Measurements from ENCODE around the gene CYP46A1.
"Not testable (repeated sequence)": the region's sequence is repeated elsewhere in the genome, so short reads cannot be mapped to it uniquely, and the experiment has no call there.

Gene CYP46A1

DNA sequence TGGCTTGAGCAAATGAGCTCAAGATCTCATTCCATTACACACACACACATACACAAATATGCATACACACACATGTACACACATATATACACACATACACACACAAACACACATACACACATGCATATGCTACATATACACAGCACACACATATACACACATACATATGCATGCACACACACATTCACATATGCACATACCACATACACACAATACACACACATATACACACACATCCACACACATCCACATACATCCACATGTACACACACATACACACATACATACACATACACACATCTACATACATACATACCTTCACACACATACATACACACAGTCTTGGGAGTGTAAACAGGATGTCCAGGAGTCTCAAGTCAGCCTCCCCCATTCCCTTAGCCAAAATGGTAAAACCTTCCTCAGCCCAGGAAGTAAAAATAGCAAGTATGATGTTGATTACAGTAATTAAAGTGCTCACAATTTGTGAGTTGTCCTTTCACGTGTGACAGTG, 26.4 kb upstream of the CYP46A1 start:
- DNase-seq (ENCODE audit: low spot score), result no peak

DNA sequence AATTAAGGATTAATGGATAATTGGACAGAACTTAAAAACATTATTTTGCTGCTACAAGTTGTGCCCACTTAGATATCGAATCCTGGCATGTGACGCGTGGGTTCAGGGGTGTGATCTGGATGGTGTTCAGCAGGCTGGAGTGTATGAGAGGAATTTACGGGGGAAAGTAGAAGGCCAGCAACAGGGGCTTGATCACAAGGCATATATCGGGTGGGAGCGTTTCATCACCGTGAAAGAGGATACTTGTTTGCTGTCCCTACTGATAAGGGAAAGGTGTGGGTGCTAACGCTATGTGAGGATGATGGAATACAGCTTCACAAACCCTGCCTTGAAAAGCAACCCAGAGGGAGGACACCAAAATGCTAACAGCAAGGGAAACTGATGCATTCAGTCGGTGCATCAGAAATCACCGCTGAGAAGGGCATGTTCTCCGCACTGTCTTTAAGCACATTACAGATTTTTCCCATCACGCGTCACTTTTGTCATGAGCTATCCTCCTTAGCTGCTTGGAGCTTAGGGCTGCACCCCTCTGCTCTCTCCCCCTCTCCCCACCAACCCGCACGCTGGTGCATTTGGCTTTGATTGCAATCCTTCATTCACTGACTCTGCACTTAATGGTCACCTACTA, 25.8 kb upstream of the CYP46A1 start:
- no peak for DNase-seq (ENCODE audit: low spot score)

DNA sequence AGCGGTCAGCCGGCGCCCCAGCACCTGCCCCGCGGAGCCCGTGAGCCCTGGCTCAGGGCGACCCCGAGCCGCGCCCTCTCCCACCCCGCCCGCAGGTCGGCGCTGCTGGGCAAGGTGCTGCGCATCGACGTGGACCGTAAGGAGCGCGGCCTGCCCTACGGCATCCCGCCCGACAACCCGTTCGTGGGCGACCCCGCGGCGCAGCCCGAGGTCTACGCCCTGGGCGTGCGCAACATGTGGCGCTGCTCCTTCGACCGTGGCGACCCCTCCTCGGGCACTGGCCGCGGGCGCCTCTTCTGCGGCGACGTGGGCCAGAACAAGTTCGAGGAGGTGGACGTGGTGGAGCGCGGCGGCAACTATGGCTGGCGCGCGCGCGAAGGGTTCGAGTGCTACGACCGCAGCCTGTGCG, 24.8 kb upstream of the CYP46A1 start:
- no peak for DNase-seq (ENCODE audit: low spot score)

DNA sequence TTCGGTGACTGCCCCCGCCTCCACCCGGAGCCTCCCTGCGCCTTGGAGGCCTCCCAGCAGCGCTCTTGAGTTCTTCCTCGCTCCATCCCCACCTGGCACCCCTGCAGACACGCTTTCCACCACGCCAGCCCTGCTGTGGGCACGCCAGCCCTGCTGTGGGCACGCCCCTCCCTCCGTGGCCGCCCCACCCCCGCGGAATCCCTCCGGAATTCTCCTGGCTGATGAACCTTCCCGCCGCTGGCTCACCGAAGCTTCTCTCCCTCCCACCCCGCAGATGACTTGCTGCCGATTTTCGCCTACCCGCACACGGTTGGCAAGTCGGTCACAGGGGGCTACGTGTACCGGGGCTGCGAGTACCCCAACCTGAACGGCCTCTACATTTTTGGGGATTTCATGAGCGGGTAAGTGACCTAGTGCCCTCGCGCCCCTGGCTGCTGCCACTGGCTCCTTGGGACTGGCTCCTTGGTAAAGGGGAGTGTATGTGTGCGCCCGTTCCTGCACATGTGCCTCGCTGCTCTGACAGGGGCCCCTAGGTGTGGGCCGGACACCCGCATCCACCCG, 24.0 kb upstream of the CYP46A1 start:
- no peak for DNase-seq (ENCODE audit: low spot score)

DNA sequence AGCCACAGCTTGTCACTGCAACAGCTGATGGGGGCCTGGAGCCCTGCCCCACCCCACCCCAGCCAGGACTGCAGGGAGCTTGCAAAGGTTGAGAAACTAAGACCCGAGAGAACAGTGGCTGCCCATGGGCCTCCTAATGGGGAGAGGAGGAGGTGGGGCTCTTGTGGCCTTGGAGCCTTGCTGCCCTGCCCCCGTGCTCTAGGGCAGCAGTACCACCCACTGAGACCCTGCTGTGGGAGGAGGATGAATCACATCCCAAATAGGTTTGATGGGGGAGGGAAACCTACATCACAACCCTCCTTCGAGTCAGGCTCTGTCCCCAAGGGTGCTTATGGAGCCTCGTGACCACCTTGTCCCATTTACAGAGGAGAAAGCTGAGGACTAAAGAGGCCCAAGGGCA, 23.3 kb upstream of the CYP46A1 start:
- no peak for DNase-seq (ENCODE audit: low spot score)

DNA sequence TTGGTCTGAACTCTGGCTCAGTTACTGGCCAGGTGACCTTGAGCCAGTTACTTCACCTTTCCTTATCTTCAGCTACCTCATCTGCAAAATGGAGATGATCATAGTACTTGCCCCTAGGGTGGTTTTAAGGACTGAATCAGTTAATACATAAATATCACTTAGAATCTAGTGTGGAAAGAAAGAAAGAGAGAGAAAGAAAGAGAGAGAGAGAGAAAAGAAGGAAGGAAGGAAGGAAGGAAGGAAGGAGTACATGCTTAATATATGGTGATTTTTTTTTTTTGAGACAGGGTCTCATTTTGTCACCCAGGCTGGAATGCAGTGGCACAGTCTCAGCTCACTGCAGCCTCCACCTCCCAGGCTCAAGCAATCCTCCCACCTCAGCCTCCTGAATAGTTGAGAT, 22.9 kb upstream of the CYP46A1 start:
- DNase-seq (ENCODE audit: low spot score), result not testable (repeated sequence)

DNA sequence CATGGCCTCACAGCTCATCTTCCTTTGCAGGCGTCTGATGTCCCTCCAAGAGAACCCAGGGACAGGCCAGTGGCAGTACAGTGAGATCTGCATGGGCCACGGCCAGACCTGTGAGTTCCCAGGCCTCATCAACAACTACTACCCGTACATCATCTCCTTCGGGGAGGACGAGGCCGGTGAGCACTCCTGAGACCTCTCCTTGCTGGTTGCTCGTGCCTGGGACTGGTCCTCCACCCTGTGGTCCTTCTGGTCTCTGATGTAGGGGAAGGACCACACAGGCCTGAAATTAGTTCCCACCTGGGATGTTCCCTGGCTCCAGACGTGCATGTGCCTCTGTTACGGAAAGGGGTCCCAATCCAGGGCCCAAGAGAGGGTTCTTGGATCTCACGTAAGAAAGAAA, 21.3 kb upstream of the CYP46A1 start:
- no peak for DNase-seq (ENCODE audit: low spot score)

DNA sequence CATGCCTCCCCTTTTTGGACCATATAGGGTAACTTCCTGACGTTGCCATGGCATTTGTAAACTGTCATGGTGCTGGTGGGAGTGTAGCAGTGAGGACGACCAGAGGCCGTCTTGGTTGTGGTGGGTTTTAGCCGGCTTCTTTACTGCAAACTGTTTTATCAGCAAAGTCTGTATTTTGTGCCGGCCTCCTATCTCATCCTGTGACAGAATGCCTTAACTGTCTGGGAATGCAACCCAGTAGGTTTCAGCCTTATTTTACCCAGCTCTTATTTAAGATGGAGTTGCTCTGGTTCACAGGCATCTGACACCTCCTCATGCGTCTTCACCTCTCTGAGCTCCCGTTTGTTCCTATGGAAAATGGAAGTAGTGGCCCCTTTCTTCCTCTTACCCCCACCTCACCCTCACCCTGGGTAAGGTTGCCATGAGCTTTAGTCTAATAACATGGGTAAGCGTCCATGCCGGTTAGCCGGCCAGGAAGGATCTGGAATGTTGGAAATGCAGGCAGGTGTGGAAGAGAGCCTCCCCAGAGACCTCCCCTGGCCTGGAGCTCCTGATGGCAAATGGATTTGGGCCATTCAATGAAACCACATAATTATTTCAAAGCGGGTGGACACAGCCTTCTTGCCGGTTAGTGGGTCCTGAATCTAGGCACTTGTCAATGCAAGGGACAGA, 20.6 kb upstream of the CYP46A1 start:
- no peak for DNase-seq (ENCODE audit: low spot score)

DNA sequence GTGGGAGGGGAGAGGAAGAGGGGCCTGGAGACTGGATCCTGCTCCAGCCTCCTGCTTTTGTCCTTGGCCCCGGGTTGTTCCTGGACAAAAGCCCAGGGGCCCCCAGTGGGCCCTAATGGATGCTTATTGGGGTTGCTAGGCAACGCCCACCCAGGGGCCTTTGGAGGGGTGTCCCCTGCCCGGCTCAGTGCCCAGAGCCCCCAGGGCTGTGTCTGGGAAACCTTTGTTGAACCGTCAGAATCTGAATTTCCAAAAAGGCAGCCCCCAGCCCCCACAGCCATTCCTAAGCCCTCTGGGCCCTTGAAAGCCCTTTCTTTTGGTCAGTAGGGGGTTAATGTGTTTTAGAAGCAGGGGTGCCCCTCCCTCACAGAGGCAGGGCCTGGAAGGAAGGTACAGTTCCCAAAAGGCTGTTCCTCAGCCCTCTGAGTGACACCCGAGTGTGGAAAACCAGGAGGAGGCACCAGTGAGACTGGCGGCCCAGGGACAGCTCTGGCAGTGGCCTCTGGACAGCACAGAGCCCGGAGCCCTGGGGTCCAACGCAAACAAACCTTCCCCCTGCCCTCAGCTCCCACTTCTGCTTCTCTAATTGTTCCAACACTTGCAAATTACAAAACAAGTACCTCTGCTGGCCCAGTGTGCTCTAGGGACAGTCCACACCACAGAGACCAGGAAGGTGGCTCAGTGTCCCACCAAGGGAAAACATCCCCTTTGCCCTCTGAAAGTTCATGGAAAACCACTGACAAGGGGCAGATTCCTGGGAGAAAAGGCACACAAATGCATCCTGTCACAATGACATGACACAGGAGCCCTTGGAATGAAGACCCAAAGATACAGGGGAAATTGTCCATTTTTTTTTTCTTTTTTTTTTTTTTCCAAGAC, 19.8 kb upstream of the CYP46A1 start:
- no peak for DNase-seq (ENCODE audit: low spot score)

DNA sequence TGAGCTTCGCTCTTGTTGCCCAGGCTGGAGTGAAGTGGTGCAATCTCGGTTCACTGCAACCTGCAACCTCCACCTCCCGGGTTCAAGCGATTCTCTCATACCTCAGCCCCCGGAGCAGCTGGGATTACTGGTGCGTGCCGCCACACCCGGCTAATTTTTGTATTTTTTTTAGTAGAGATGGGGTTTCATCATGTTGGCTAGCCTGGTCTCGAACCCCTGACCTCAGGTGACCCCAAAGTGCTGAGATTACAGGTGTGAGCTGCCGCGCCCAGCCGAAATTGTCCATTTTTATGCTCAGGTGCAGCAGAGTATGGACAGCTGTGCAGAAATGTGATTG, 19.2 kb upstream of the CYP46A1 start:
- no peak for DNase-seq (ENCODE audit: low spot score)

DNA sequence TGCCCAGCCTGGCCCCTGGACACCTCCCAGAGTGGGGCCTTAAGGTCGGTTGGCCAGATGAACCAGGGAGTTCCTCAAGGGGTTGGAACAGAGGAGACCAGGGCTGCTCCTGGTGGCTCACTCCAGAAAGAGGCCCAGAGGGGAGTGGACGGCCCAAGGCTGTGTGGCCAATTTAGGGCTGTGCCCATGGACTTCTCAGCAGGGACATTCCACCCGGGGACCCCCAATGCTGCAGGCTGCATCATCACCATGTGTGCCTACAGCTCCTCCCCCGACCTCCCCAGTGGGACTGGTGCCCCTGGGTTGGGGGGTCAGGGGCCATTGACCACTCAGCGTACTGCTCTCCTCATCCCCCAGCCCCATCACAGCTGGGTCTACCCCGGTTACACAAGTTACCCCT, 17.6 kb upstream of the CYP46A1 start:
- DNase-seq (ENCODE audit: low spot score), result no peak

DNA sequence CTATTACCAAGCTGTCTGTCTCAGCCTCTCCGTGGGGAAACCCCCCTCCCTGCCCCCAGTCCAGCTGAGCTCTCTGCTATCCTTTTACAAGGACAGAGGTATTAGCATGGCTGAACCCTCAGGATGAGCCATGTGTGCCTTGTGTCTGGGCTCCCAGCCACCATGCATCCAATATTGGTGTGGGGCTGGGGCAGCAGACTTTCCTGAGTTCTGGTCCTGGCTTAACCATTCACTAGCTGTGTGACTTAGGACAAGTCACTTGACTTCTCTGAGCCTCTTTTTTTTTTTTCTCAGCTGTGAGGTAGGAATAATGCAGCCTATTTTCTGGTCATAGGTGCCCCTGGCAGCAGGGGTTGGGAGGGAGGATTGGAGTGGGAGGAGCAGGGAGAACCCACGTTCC, 17.1 kb upstream of the CYP46A1 start:
- no peak for DNase-seq (ENCODE audit: low spot score)

DNA sequence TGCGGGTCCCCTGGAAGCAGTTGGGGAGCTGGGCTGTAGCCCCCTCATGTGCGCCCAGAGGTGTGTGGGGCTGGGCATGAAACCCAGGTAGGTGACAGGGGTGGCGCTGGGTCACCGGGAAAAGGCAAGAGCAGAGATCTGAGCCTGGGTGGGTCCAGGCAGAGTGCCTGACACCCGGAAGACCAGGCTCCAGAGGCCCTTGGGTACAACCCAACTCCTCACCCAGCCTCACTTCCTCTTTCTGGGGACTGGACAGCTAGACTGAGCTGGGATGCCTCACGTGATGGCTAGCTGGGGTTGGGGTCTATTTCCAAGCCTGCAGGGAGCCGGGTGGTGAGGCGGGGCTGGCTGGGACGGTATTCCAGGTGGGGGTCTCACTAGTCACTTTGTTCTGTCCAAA, 16.3 kb upstream of the CYP46A1 start:
- DNase-seq (ENCODE audit: low spot score), result no peak

DNA sequence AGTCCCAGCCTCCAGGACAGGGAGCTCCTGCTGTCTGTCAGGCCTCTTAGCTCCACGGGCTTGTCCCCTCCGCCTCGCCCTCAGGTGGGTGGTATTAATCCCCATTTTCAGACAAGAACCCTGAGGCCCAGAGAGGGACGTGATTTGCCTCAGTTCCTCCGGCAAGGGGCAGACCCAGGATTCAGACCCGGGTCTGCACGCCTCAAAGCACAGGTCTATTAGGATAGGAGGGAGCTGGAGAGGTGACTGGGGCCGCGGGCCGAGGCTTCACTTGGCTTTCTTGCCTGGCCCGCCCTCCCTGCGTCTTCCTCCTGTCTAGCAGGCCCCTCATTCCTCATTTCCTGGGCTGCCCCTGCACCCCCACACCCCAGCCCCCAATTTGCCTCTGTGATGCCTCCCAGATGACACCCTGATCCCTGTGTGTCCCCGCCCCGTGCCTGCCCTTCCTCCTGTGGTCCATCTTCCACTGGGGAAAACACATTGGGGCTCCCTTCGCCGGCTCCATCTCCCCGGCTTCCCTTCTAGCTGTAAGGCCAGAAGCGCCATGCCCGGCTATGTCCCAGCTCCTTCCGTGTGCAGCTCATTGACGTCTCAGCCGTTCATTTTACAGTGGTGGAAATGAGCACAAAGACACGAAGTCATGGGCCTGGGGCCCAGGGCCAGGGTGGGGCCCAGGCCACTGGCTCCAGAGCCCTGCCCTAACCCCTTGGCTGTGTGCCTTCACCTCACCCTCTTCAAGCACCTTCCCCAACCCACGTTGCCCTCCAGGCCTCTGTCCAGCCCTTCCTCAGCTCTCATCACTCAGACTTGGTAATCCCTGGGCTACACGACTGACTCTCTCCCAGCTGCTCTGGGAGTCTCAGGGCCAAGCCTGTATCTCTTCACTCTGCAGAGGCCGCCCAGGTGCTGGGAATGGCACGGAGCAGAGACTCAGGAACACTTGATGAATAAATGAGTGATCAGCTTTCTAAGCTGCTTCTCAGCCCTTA, 15.5 kb upstream of the CYP46A1 start:
- DNase-seq (ENCODE audit: low spot score), result no peak

DNA sequence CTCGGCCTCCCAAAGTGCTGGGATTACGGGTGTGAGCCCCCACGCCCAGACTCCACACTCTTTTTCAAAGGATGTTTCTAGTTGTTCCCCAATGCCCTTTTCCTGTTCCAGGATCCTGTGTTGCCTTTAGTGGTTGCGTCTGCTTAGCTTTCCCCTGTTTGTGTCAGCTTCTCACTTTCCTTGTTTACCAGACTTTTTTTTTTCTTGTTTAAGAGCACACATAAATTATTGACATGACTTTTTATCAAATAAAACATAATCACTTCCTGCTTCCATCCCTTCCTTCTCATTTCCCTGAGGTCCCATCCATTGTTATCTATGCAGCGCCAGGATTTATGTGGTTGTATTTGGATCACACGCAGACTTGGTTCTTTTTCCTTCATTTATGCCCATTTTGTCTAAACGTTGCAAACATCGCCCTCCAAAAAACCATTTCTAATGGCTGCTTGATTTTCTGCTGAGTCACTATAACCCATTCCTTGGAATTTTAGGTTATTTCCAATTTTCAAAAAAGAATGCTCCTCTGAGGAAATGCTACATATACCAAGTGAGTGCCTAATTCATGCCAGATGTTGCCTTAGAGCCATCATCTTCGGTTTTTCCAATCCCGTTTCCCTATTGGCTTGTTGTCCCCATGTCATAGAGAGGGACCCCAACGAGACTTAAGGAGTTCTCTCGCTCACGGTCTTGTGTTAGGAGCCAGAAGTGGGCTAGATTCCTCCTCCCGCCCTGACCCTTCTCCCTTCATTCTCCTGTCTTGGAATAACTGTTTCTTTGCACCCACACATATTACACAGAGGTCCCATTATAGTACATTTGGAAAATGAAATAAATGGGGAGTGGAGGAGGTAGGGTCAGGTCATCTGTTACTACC, 13.5 kb upstream of the CYP46A1 start:
- no peak for DNase-seq (ENCODE audit: low spot score)

DNA sequence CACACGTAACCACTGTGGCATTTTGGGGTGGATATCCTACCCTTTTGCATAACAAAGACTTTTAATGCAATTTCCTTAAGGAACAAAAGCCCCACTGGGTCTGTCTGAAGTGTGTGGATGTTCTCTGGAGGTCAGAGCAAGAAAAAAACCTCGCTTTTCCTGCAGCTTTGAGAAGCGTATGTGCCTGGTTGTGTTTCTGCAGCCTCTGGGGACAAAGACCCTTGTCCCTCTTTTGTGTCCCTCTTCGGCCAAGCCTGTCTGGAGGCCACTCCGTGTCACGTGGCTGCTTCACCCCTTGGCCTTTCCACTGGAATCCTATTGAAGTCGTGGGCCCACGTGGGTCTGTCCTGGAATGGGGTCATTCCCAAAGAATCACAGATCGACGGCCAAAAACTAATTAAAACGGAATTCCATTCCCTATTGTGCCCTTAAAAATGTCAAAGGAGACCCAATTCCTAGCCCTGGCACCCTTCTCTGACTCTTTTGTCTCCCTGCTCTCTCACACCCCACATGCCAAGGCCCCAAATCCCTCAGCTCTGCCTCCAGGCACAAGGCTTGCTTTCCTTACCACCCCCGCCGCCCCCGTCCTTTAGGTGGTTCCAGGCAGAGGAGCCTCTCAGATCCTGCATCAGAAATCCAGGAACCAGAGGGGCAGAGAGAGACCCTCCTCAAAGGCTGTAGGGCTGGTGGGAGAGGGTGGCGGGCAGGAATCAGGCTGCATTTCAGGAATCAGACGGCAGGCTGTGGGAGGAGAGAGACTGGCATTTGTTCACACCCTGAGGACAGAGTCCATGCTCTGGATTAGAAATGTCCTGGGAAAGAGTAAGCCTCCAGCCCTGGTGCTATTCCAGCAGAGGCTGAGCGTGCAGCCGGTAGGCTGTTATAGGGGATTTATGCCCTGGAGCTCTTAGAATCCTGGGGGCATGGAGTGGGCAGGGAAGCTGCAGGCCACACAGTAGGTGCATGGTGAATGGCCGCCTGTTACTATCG, 12.6 kb upstream of the CYP46A1 start:
- DNase-seq (ENCODE audit: low spot score), result no peak

DNA sequence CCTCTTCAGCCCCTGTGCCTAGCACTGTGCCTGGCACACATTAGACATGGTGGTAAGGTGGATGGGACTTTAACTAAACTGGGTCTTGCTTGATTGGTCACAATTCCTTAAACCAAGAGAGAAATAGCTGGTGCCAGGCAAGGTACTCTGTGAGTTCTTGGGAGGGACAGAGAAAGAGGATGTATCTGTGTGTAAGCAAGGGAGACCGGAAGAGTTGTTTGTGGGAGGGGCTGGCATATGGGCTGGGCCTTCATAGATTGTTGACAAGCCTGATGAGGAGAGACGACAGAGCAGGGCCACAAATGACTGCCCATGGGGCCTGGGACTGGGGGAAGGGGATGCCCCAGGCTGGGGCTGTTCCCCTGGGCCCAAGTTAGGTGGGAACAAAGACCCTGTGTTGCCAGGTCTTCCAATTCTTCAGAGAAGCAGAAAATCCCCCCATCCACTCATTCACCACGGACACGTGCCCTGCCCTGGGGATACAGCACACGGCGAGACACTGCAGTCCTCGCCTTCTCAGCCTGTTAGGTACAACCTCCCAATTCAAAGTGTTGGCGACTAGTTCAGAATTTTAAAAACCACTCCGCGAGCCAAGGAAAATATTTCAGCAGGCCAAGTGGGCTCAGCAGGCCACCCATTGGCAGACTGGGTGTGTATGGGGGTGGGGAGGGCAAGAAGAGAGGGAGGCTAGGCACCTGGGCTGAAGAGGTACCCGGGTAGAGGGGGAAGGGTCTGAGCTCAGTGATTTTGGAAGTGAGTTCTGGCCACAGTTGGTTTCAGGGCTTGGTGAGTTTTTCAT, 11.4 kb upstream of the CYP46A1 start:
- DNase-seq (ENCODE audit: low spot score), result peak; percentile 7

DNA sequence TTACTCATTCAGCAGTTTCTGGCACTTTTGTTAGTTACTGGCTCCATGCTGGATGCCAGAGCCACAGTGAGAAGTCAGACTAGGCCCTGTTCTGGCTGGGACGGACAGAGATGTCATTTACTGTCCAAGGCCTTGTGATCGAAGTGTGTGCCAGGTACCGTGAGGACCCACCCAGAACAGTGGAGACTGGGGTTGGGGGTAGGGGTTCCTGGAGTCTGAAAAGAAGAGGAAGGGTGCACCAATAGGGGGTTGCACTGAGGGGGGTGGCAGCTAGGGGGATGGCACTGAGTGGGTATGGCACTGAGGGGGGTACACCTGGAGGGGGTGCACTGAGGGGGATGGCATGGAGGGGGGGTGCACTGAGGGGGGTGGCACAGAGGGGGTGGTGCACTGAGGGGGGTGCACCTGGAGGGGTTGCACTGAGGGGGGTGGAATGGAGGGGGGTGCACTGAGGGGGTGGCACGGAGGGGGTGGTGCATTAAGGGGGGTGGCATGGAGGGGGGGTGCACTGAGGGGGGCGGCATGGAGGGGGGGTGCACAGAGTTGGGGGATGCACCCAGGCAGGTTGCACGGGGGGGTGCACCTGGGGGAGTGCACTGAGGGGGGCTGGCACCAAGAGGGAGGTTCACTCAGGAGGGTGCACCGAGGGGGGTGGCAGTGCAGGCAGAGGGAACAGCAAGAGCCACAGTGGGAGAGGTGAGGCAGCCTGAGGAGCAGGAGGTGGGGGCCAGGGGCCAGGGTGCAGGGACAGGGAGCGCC, 10.6 kb upstream of the CYP46A1 start:
- no peak for DNase-seq (ENCODE audit: low spot score)

All from CD4-positive, alpha-beta T cell treated with Interleukin-6 at 100 ng/mL for 8 hours (primary cell).